GM12891 (cell line): ENCODE measurements around the gene ESAM.
"Not testable (repeated sequence)": the region's sequence is repeated elsewhere in the genome, so short reads cannot be mapped to it uniquely, and the experiment has no call there.

Experiments
- DNase-seq: peaks from one replicate; pipeline ENCODE4 v3.0.0; 2011; ENCODE audit warnings: low spot score; ENCODE audit not compliant: insufficient read length
- FAIRE-seq: peaks from 2 replicates; lab custom pipeline; 2011; peaks lifted over from hg19 to GRCh38; lab: Jason Lieb, UNC
- PAX5 ChIP-seq: IDR thresholded peaks from 2 replicates; pipeline ENCODE4 v1.6.1; 2011; ENCODE audit warnings: low read length, moderate library complexity, mild to moderate bottlenecking; ENCODE audit not compliant: insufficient read depth, severe bottlenecking
- POLR2A ChIP-seq: IDR thresholded peaks from 2 replicates; pipeline ENCODE4 v1.6.1; 2011; ENCODE audit warnings: low read depth, low read length, control low read depth
- POLR2AphosphoS5 ChIP-seq: IDR thresholded peaks from 2 replicates; pipeline ENCODE4 v1.6.1; 2011; ENCODE audit warnings: low read depth, low read length, control low read depth
- POU2F2 ChIP-seq: IDR thresholded peaks from 2 replicates; pipeline ENCODE4 v1.6.1; 2011; ENCODE audit warnings: low read depth, mild to moderate bottlenecking, control low read depth, low read length, moderate library complexity
- SPI1 ChIP-seq: IDR thresholded peaks from 2 replicates; pipeline ENCODE4 v1.6.1; 2011; ENCODE audit warnings: low read depth, low read length, control low read depth
- TAF1 ChIP-seq: IDR thresholded peaks from 2 replicates; pipeline ENCODE4 v1.6.1; 2011; ENCODE audit warnings: low read depth, low read length, control low read depth

Gene ESAM

GRCh38 chr11:124776865-124777645 lies 15.0 kb upstream of the ESAM start:
- FAIRE-seq (no peak), DNase-seq (no peak)
- TF ChIP-seq POU2F2 (no peak), TAF1 (no peak), POLR2AphosphoS5 (no peak), SPI1 (no peak), POLR2A (no peak), PAX5 (no peak)

- FAIRE-seq, result peak; percentile 31
- not testable (repeated sequence) for DNase-seq
Observed at GRCh38 chr11:124770959-124771358, 8.9 kb upstream of the ESAM start.

GRCh38 chr11:124769806-124770774 lies 8.0 kb upstream of the ESAM start:
- FAIRE-seq (no peak), DNase-seq (no peak)
- no peak for TF ChIP-seq POLR2A

DNA sequence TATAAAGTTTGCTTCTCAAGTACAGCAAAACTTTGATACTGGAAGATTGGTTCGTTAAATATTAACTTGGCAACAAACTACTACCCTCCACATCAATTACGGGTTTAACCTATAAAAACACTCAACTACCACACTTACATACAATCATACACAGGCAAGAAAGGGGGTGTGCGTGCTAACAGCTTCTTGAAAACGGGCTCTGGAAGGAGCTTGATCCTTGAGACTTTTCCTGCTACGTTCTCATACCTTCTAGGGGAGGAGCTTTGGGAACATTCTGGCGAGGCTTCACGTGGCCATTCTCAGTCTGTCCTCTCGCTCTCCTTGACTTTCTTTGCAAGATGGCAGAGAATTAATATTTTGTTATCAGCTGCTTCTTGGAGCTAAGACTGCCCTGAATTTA lies 6.8 kb upstream of the ESAM start:
- FAIRE-seq (no peak), DNase-seq (no peak)
- no peak for TF ChIP-seq POU2F2

DNA sequence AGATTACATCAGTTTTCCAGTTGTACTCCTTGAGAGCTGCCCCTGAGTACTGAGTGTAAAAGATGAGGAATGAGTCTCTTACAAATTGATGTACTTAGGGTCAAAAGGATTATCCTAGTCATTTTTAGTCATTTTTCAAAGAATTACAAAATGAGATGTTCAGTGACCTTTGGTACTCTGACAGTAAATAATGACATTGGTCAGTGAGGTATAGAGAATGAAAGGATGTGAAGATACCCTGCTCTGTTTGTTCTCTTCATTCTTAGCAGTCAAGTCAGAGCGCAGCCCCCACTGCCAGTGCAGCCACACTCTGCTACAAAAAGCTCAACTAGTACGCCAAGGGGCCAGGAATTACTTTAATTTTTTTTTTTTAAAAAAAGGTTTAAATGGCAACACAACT lies 4.1 kb upstream of the ESAM start:
- TF ChIP-seq TAF1, result no peak
- no peak for TF ChIP-seq SPI1
- no peak for TF ChIP-seq POLR2AphosphoS5
- no peak for TF ChIP-seq POU2F2
- no peak for TF ChIP-seq PAX5
- no peak for TF ChIP-seq POLR2A
- DNase-seq (no peak), FAIRE-seq (no peak)

GRCh38 chr11:124763156-124763947 lies 1.3 kb upstream of the ESAM start:
- TF ChIP-seq PAX5 (no peak), SPI1 (no peak), TAF1 (no peak), POU2F2 (no peak), POLR2AphosphoS5 (no peak), POLR2A (no peak)
- FAIRE-seq, result no peak
- no peak for DNase-seq

- no peak for DNase-seq
Observed at GRCh38 chr11:124762624-124763155, 600 bp upstream of the ESAM start.

DNA sequence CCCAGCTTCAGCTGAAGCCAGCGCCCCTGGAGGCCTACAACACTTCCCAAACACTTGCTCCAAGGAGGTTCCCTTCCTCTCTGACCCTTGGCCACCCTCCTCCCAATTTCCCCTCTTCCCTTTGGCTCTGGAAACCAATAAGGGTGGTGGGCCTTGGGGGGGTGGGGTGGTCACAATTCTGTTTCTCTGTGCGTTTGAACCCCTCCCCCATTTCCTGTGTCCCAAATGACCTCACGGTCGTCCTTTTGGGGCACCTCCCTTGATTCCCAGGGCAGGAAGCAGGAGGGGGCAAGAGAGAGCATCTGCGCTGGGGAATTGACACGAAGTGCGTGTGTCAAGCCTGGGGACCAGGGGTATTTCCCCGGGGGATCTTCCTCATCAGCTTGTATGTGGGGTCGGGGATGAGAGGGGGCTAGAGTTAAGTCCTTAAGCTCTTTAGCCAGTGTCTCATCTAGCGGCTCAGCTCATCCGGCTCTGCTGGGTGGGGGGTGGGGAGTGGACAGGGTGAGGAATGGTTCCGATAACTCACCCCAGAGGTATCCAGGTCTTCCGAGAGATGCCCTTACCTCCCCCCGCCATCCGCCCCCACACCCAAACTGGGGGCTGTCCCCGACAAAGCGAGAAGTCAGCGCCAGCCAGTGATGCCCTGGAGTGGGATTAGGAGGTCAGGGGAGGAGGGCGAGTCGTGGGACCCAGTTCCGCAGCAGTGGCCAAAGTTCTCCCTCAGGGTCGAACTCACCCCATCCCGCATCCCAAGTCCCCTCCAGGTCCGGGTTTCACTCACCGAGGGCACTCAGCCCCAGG lies 587 bp downstream of the ESAM start:
- FAIRE-seq (no peak), DNase-seq (no peak)
- TF ChIP-seq POLR2A, result no peak

More at GRCh38 chr11:124762624-124763155, 600 bp upstream of the ESAM start:
- no peak for FAIRE-seq
- TF ChIP-seq SPI1 (no peak), POLR2A (no peak), PAX5 (no peak), POU2F2 (no peak), TAF1 (no peak), POLR2AphosphoS5 (no peak)

DNA sequence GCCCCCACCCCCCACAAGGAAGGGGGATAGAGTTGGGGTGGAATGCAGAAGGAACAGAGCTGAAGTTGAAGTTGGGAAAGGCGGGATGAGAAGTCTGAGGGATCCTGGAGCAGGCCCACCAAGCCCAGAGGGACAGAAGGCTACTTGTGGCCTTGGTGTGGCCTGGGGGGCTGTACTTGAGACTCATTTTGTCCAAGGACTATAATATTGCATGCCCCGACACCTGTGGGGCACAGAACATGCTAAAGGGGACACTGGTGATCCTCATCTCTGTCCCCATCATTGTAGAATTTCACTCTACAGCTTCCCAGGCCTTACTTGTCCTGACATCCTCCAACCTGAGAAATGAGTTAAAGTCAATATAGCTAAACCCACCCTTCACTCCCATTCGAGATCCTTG lies 1.3 kb downstream of the ESAM start:
- FAIRE-seq (peak; percentile 78), DNase-seq (no peak)
- no peak for TF ChIP-seq SPI1

DNA sequence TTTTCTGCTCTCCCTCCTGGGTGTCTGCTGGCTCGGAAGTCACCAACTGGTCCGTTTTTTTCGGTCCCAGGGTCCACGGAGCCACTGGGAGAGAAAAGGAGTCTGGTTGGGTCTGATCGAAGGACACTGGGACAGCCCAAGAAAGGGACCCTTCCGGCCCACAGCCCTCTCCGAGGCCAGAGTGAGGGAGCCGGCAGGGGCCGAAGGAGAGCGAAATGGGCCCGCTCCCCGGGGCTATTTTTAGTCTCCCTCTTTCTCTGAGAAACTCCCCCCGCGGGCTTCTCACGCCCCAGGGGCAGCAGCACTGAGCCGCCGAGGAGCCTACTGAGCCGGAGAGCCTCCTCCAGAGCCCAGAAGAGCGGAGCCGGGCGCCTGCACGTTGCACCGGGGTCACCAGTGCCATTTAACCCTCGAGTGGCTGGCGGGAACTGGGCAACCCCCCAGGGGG lies 1.9 kb downstream of the ESAM start:
- FAIRE-seq, result peak; percentile 47
- TF ChIP-seq TAF1 (no peak), POLR2A (peak; percentile 13; the same call in 1 of the 2 replicates)

More for the DNA sequence above, 1.9 kb downstream of the ESAM start:
- peak; percentile 59 for DNase-seq
